IMR-90 (cell line): ENCODE measurements around the gene ZG16. TPM values are rescaled to one million over a fixed set of nuclear protein-coding genes. Genes with fewer than 3 reads are reported as not detected.

Source experiments
- ATAC-seq: fragments of 200-7000 bp; cut with Tn5 transposase; 2 replicates; pipeline ENCODE4 v1.9.1; 2020; ENCODE audit warnings: low read depth, mild to moderate bottlenecking, moderate library complexity
- BruUV-seq: library from RNA; stranded (reverse); fragments of 400-500 nt; replicated peaks from 2 replicates; lab custom pipeline; 2021; lab: Mats Ljungman, UMichigan
- CTCF ChIA-PET: fragments of 300-600 bp; formaldehyde crosslinking; extraction: SDS; loops from one replicate; lab custom pipeline; 2021; ENCODE audit warnings: antibody characterized with exemption; lab: Yijun Ruan, JAX
- POLR2A ChIA-PET: fragments of 300-600 bp; sonication (Branson Sonifier 250); formaldehyde crosslinking; loops from one replicate; lab custom pipeline; 2022; ENCODE audit warnings: antibody characterized with exemption; ENCODE audit not compliant: unreplicated experiment; lab: Charles Lee
- DNase-seq: peaks from one replicate; pipeline ENCODE4 v3.0.0; 2013
- H2AFZ ChIP-seq: replicated peaks from 2 replicates; pipeline ENCODE3; 2013; ENCODE audit warnings: low read length, mild to moderate bottlenecking; ENCODE audit not compliant: poor library complexity
- H2AK5ac ChIP-seq: 2 replicates; pipeline ENCODE4 v1.6.1; 2013; ENCODE audit warnings: low read depth, low read length, inconsistent platforms
- H2AK9ac ChIP-seq: replicated peaks from 2 replicates; pipeline ENCODE3; 2013; ENCODE audit warnings: mild to moderate bottlenecking, low read depth, low read length, moderate library complexity; ENCODE audit not compliant: poor library complexity
- H2BK120ac ChIP-seq: 2 replicates; pipeline ENCODE4 v1.6.1; 2013; ENCODE audit warnings: low read depth, low read length, inconsistent platforms
- H2BK15ac ChIP-seq: 3 replicates; pipeline ENCODE4 v1.6.1; 2013; ENCODE audit warnings: low read depth, low read length, inconsistent platforms
- H2BK20ac ChIP-seq: 2 replicates; pipeline ENCODE4 v1.6.1; 2013; ENCODE audit warnings: low read depth, mild to moderate bottlenecking, inconsistent platforms, low read length, moderate library complexity
- H2BK5ac ChIP-seq: 2 replicates; pipeline ENCODE4 v1.6.1; 2013; ENCODE audit warnings: mild to moderate bottlenecking, low read depth, low read length, inconsistent platforms; ENCODE audit not compliant: poor library complexity, severe bottlenecking
- H3K14ac ChIP-seq: replicated peaks from 2 replicates; pipeline ENCODE4 v1.6.1; 2013; ENCODE audit warnings: low read depth, low read length, inconsistent platforms
- H3K18ac ChIP-seq: 2 replicates; pipeline ENCODE4 v1.6.1; 2013; ENCODE audit warnings: low read depth, low read length, control low read depth
- H3K23ac ChIP-seq: 2 replicates; pipeline ENCODE4 v1.6.1; 2013; ENCODE audit warnings: low read depth, low read length, inconsistent platforms
- H3K27ac ChIP-seq: 2 replicates; pipeline ENCODE4 v1.5.1; 2013; ENCODE audit warnings: mild to moderate bottlenecking, control low read depth, low read length; ENCODE audit not compliant: insufficient read depth
- H3K27me3 ChIP-seq: 2 replicates; pipeline ENCODE4 v1.6.1; 2013; ENCODE audit warnings: low read length; ENCODE audit not compliant: control insufficient read depth, insufficient read depth
- H3K36me3 ChIP-seq: 2 replicates; pipeline ENCODE4 v1.6.1; 2013; ENCODE audit warnings: low read length, mixed read lengths; ENCODE audit not compliant: control insufficient read depth, insufficient read depth
- H3K4ac ChIP-seq: 2 replicates; pipeline ENCODE4 v1.6.1; 2013; ENCODE audit warnings: low read depth, low read length, inconsistent platforms
- H3K4me1 ChIP-seq: 2 replicates; pipeline ENCODE4 v1.6.1; 2013; ENCODE audit warnings: low read length, mixed read lengths; ENCODE audit not compliant: control insufficient read depth, insufficient read depth
- H3K4me2 ChIP-seq: 2 replicates; pipeline ENCODE4 v1.6.1; 2013; ENCODE audit warnings: low read depth, mild to moderate bottlenecking, control low read depth, low read length, moderate library complexity
- H3K4me3 ChIP-seq: 2 replicates; pipeline ENCODE4 v1.5.1; 2013; ENCODE audit warnings: low read depth, mild to moderate bottlenecking, control low read depth, low read length, moderate library complexity; ENCODE audit not compliant: insufficient read depth
- H3K56ac ChIP-seq: 2 replicates; pipeline ENCODE4 v1.6.1; 2013; ENCODE audit warnings: low read length, inconsistent platforms; ENCODE audit not compliant: insufficient read depth; ENCODE audit errors: extremely low read depth
- H3K79me1 ChIP-seq, 2 experiments: 2 replicates each; pipeline ENCODE4 v1.6.1; 2013; ENCODE audit warnings: low read length in 2 of 2, inconsistent platforms in 1 of 2, low read depth in 1 of 2
- H3K9ac ChIP-seq: 2 replicates; pipeline ENCODE4 v1.6.1; 2013; ENCODE audit warnings: low read depth, low read length, control low read depth
- H3K9me1 ChIP-seq: 2 replicates; pipeline ENCODE4 v1.6.1; 2013; ENCODE audit warnings: low read length, inconsistent platforms; ENCODE audit not compliant: insufficient read depth
- H3K9me3 ChIP-seq: 2 replicates; pipeline ENCODE4 v1.6.1; 2013; ENCODE audit warnings: low read length; ENCODE audit not compliant: control insufficient read depth, insufficient read depth
- H4K20me1 ChIP-seq: 2 replicates; pipeline ENCODE4 v1.6.1; 2013; ENCODE audit warnings: low read length, inconsistent platforms; ENCODE audit not compliant: insufficient read depth
- H4K5ac ChIP-seq: 2 replicates; pipeline ENCODE4 v1.6.1; 2013; ENCODE audit warnings: mild to moderate bottlenecking, low read depth, low read length, control low read depth
- H4K8ac ChIP-seq, 2 experiments: 2 replicates each; pipeline ENCODE4 v1.6.1; 2013; ENCODE audit warnings: low read depth in 2 of 2, low read length in 2 of 2, control low read depth in 1 of 2, inconsistent platforms in 1 of 2
- H4K91ac ChIP-seq: 2 replicates; pipeline ENCODE4 v1.6.1; 2013; ENCODE audit warnings: low read depth, low read length, inconsistent platforms; ENCODE audit not compliant: insufficient read depth
- BHLHE40 ChIP-seq: fragments of 150-350 bp; IDR thresholded peaks from 2 replicates; pipeline ENCODE4 v1.6.1; 2016; ENCODE audit warnings: mild to moderate bottlenecking, low read depth, low read length
- CEBPB ChIP-seq: IDR thresholded peaks from 2 replicates; pipeline ENCODE4 v1.6.1; 2012; ENCODE audit warnings: low read depth, low read length, improper control_type of control experiment
- CTCF ChIP-seq: conservative IDR thresholded peaks from 2 replicates; pipeline ENCODE4 v1.5.1; 2012; ENCODE audit warnings: mild to moderate bottlenecking, low read depth, low read length, improper control_type of control experiment
- ELK1 ChIP-seq: fragments of 150-350 bp; IDR thresholded peaks from 2 replicates; pipeline ENCODE4 v1.6.1; 2016; ENCODE audit warnings: low read depth, mild to moderate bottlenecking, low read length, moderate library complexity, borderline replicate concordance
- FOS ChIP-seq: fragments of 150-350 bp; IDR thresholded peaks from 2 replicates; pipeline ENCODE4 v1.6.1; 2016; ENCODE audit warnings: low read depth, low read length
- MAFK ChIP-seq: IDR thresholded peaks from 2 replicates; pipeline ENCODE4 v1.6.1; 2012; ENCODE audit warnings: low read depth, low read length, improper control_type of control experiment
- MAZ ChIP-seq: IDR thresholded peaks from 2 replicates; pipeline ENCODE4 v1.6.1; 2012; ENCODE audit warnings: low read depth, mild to moderate bottlenecking, low read length, improper control_type of control experiment, moderate library complexity, borderline replicate concordance
- MXI1 ChIP-seq: IDR thresholded peaks from 2 replicates; pipeline ENCODE4 v1.6.1; 2012; ENCODE audit warnings: low read depth, mild to moderate bottlenecking, low read length, moderate library complexity, borderline replicate concordance
- NFE2L2 ChIP-seq: fragments of 150-350 bp; IDR thresholded peaks from 2 replicates; pipeline ENCODE4 v1.6.1; 2016; ENCODE audit warnings: low read depth, mild to moderate bottlenecking, low read length
- POLR2A ChIP-seq: IDR thresholded peaks from 2 replicates; pipeline ENCODE4 v1.6.1; 2012; ENCODE audit warnings: mild to moderate bottlenecking, low read depth, low read length
- RAD21 ChIP-seq: IDR thresholded peaks from 2 replicates; pipeline ENCODE4 v1.6.1; 2012; ENCODE audit warnings: low read length, improper control_type of control experiment
- RCOR1 ChIP-seq: IDR thresholded peaks from 2 replicates; pipeline ENCODE4 v1.6.1; 2012; ENCODE audit warnings: mild to moderate bottlenecking, low read length, improper control_type of control experiment; ENCODE audit not compliant: insufficient replicate concordance
- RFX5 ChIP-seq: IDR thresholded peaks from 2 replicates; pipeline ENCODE4 v1.8.0; 2012; ENCODE audit warnings: low read depth, mild to moderate bottlenecking, low read length, moderate library complexity
- WGBS, 2 experiments: methylation state at CpG; one replicate each; pipeline versions ENCODE4 v1.1.5 to v1.1.7; 2013; ENCODE audit warnings: missing lambda C conversion rate in 2 of 2; ENCODE audit not compliant: insufficient read length in 1 of 2; ENCODE audit errors: extremely low coverage in 2 of 2; 5-methylcytosine and 5-hydroxymethylcytosine counted together
- dilution Hi-C: fragments of 300-500 bp; cut with HindIII; formaldehyde crosslinking; loops from one replicate; pipeline ENCODE4 v1.14.3; 2018; ENCODE audit warnings: low sequenced_read_pairs; ENCODE audit not compliant: unreplicated experiment
- in situ Hi-C: fragments of 300-500 bp; cut with MboI; formaldehyde crosslinking; loops from 3 replicates; pipeline ENCODE4 v1.14.3; 2019; ENCODE audit warnings: low sequenced_read_pairs, inconsistent platforms, mixed read lengths
- intact Hi-C: fragments of 100-400 bp; cut with micrococcal nuclease; formaldehyde crosslinking; loops from 2 replicates; pipeline ENCODE4 v1.10.0; 2022
- polyA plus RNA-seq, 3 experiments: library from polyadenylated mRNA; depleted of rRNA; stranded (reverse); fragments of >200 nt; gene quantifications; 2 replicates each; pipeline ENCODE4 v1.2.3, GENCODE V29; 2012; ENCODE audit warnings: low replicate concordance in 1 of 3
- total RNA-seq: library from RNA; depleted of rRNA; stranded (reverse); fragments of >200 nt; gene quantifications from 2 replicates; pipeline ENCODE4 v1.2.3, GENCODE V29; 2012

Gene ZG16
- total and polyA plus RNA-seq, 2 of the 4 experiments (the other 2 are of a cell fraction): not detected

- in situ Hi-C loops (no loop called here), intact Hi-C loops (loop anchor here (10.0 kb wide), 1 partner anchor 49 kb away; no protein-coding TSS in a partner anchor), dilution Hi-C loops (no loop called here)
- no peaks in the 10 kb centered on the region for H3K36me3 ChIP-seq
- H3K27ac ChIP-seq: no peak overlapping the region
- ChIA-PET CTCF (no interaction called here), POLR2A (no interaction called here)
- BruUV-seq: no TSS peak
- H3K14ac ChIP-seq: no peak overlapping the region
- no peak overlapping the region for H2BK120ac ChIP-seq
- no peak overlapping the region for H3K23ac ChIP-seq
- H3K18ac ChIP-seq: no peak overlapping the region
- no peak overlapping the region for H2BK15ac ChIP-seq
- no CpG with 5 or more reads among the region's 2 CpGs for WGBS, 2 experiments
- no peak overlapping the region for H3K56ac ChIP-seq
- H3K27me3 ChIP-seq: peaks cover 25% of the 10 kb centered on the region
- ATAC-seq (no peak), DNase-seq (no peak)
- H2BK5ac ChIP-seq: no peak overlapping the region
- H2AK5ac ChIP-seq: no peak overlapping the region
- H3K4me3 ChIP-seq: no peak overlapping the region
- no peaks in the 10 kb centered on the region for H4K20me1 ChIP-seq
- H3K79me1 ChIP-seq: no peaks in the 10 kb centered on the region
- no peaks in the 10 kb centered on the region for H3K9me1 ChIP-seq
- no peak overlapping the region for H4K5ac ChIP-seq
- no peak overlapping the region for H2AFZ ChIP-seq
- TF ChIP-seq ELK1 (no peak), MXI1 (no peak), CEBPB (no peak), RAD21 (no peak), RFX5 (no peak), MAFK (no peak), BHLHE40 (no peak), POLR2A (no peak), FOS (no peak), CTCF (no peak), MAZ (no peak), RCOR1 (no peak), NFE2L2 (no peak)
- 0 out of 2 replicates have a peak, but pooled peaks cover 2% of the 10 kb centered on the region for H3K4me1 ChIP-seq
- no peak overlapping the region for H4K91ac ChIP-seq
- no peak overlapping the region for H2BK20ac ChIP-seq
- H3K9ac ChIP-seq: no peak overlapping the region
- H3K4me2 ChIP-seq: no peak overlapping the region
- no peak overlapping the region for H2AK9ac ChIP-seq
- H3K9me3 ChIP-seq: no peaks in the 10 kb centered on the region
- H3K4ac ChIP-seq: no peak overlapping the region
- H4K8ac ChIP-seq: no peak overlapping the region
Measured at GRCh38 chr16:29784157-29784556, 6.1 kb downstream of the ZG16 start.
